ENCODE results near the gene VWA5B2. TPM values are rescaled to one million over a fixed set of nuclear protein-coding genes. Genes with fewer than 3 reads are reported as not detected.

The VWA5B2 gene
- total and polyA plus RNA-seq, 2 of the 13 experiments (the other 11 are each of a cell fraction or from before 2014, with no cell fraction given): 0.03 to 0.04 TPM

DNA sequence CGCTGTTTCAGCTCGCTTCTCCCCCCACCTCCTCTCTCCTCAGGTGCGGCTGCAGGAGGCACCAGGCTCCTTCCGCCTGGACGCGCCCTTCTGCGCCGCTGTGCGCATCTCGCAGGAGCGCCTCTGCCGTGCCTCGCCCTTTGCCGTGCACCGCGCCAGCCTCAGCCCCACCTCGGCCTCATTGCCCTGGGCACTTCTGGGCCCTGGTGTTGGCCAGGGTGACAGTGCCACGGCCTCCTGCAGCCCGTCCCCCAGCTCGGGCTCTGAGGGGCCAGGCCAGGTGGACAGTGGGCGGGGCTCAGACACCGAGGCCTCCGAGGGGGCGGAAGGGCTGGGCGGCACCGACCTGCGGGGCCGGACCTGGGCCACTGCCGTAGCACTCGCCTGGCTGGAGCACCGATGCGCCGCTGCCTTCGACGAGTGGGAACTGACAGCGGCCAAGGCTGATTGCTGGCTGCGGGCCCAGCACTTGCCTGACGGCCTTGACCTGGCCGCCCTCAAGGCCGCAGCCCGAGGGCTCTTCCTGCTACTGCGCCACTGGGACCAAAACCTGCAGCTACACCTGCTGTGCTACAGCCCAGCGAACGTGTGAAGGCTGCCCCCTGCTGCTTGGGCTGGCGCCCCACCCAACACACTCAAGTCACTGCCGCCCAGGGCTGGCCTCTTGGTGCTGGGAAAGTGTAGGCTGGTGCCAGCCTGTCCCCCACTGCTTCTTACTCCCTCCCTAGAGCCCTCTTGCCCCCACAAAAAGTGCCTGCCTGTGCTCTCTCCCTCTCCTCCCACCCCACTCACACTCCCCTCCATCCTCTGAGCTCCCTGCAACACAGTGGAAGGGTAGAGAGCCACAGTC is 12.3 kb downstream of the VWA5B2 start (continued):
- TF ChIP-seq, protein P1, sequence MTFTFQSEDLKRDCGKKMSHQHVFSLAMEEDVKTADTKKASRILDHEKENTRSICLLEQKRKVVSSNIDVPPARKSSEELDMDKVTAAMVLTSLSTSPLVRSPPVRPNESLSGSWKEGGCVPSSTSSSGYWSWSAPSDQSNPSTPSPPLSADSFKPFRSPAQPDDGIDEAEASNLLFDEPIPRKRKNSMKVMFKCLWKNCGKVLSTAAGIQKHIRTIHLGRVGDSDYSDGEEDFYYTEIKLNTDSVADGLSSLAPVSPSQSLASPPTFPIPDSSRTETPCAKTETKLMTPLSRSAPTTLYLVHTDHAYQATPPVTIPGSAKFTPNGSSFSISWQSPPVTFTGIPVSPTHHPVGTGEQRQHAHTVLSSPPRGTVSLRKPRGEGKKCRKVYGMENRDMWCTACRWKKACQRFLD (CRISPR knock-in tag; IDR thresholded peaks at IDR 0.05; ENCODE audit: borderline replicate concordance): peak; percentile 93
- TF ChIP-seq RFXAP (CRISPR knock-in tag; IDR thresholded peaks at IDR 0.05; ENCODE audit: borderline replicate concordance): peak; percentile 92; the same call in 1 of the 2 replicates
- TF ChIP-seq, protein P2, sequence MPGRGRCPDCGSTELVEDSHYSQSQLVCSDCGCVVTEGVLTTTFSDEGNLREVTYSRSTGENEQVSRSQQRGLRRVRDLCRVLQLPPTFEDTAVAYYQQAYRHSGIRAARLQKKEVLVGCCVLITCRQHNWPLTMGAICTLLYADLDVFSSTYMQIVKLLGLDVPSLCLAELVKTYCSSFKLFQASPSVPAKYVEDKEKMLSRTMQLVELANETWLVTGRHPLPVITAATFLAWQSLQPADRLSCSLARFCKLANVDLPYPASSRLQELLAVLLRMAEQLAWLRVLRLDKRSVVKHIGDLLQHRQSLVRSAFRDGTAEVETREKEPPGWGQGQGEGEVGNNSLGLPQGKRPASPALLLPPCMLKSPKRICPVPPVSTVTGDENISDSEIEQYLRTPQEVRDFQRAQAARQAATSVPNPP (CRISPR knock-in tag; IDR thresholded peaks at IDR 0.05): peak; percentile 76; the same call in 1 of the 2 replicates
- TF ChIP-seq, protein P3, sequence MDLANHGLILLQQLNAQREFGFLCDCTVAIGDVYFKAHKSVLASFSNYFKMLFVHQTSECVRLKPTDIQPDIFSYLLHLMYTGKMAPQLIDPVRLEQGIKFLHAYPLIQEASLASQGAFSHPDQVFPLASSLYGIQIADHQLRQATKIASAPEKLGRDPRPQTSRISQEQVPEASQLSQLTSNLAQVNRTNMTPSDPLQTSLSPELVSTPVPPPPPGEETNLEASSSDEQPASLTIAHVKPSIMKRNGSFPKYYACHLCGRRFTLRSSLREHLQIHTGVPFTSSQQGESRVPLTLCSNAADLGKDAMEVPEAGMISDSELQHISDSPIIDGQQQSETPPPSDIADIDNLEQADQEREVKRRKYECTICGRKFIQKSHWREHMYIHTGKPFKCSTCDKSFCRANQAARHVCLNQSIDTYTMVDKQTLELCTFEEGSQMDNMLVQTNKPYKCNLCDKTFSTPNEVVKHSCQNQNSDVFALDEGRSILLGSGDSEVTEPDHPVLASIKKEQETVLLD (CRISPR knock-in tag; IDR thresholded peaks at IDR 0.05; ENCODE audit: low read depth): peak; percentile 60; the same call in 1 of the 2 replicates
- peak; percentile 35; the same call in 1 of the 2 replicates for TF ChIP-seq HMG20B (CRISPR knock-in tag; conservative IDR thresholded peaks at IDR 0.05)
- peak; percentile 47; the same call in 1 of the 2 replicates for TF ChIP-seq ZNF562 (CRISPR knock-in tag; IDR thresholded peaks at IDR 0.05; ENCODE audit: borderline replicate concordance)
- TF ChIP-seq, protein P4, sequence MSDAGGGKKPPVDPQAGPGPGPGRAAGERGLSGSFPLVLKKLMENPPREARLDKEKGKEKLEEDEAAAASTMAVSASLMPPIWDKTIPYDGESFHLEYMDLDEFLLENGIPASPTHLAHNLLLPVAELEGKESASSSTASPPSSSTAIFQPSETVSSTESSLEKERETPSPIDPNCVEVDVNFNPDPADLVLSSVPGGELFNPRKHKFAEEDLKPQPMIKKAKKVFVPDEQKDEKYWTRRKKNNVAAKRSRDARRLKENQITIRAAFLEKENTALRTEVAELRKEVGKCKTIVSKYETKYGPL (CRISPR knock-in tag; IDR thresholded peaks at IDR 0.05): no peak
- peak; percentile 20; the same call in 1 of the 2 replicates for TF ChIP-seq FOSL1 (CRISPR knock-in tag; IDR thresholded peaks at IDR 0.05; ENCODE audit: borderline replicate concordance)
- TF ChIP-seq ZNF296 (CRISPR knock-in tag; conservative IDR thresholded peaks at IDR 0.05): no peak
- no peak for TF ChIP-seq SATB2 (CRISPR knock-in tag; IDR thresholded peaks at IDR 0.05)
- TF ChIP-seq PAX8 (CRISPR knock-in tag; IDR thresholded peaks at IDR 0.05; ENCODE audit: borderline replicate concordance): 0 out of 2 replicates have a peak, but pooled peaks have one; percentile 90
- TF ChIP-seq CCDC6 (CRISPR knock-in tag; IDR thresholded peaks at IDR 0.05): peak; percentile 92
- peak; percentile 45; the same call in 1 of the 2 replicates for TF ChIP-seq TAF1 (CRISPR knock-in tag; IDR thresholded peaks at IDR 0.05)
- peak; percentile 93 for TF ChIP-seq GTF3A (CRISPR knock-in tag; conservative IDR thresholded peaks at IDR 0.05)
- TF ChIP-seq, protein P5, sequence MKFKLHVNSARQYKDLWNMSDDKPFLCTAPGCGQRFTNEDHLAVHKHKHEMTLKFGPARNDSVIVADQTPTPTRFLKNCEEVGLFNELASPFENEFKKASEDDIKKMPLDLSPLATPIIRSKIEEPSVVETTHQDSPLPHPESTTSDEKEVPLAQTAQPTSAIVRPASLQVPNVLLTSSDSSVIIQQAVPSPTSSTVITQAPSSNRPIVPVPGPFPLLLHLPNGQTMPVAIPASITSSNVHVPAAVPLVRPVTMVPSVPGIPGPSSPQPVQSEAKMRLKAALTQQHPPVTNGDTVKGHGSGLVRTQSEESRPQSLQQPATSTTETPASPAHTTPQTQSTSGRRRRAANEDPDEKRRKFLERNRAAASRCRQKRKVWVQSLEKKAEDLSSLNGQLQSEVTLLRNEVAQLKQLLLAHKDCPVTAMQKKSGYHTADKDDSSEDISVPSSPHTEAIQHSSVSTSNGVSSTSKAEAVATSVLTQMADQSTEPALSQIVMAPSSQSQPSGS (CRISPR knock-in tag; IDR thresholded peaks at IDR 0.05): peak; percentile 81
- peak; percentile 96 for TF ChIP-seq ZNF343 (CRISPR knock-in tag; IDR thresholded peaks at IDR 0.05)
- TF ChIP-seq ZNF878 (CRISPR knock-in tag; IDR thresholded peaks at IDR 0.05): peak; percentile 51; the same call in 1 of the 2 replicates
- TF ChIP-seq ZNF121 (CRISPR knock-in tag; IDR thresholded peaks at IDR 0.05): peak; percentile 60; the same call in 1 of the 2 replicates
- TF ChIP-seq FOXP1 (IDR thresholded peaks at IDR 0.05): no peak
- TF ChIP-seq FOXP1 (CRISPR knock-in tag; IDR thresholded peaks at IDR 0.05): peak; percentile 47
- TF ChIP-seq ZMYM3 (CRISPR knock-in tag; IDR thresholded peaks at IDR 0.05): 0 out of 2 replicates have a peak, but pooled peaks have one; percentile 61
- peak; percentile 88; the same call in 1 of the 2 replicates for TF ChIP-seq ZNF619 (CRISPR knock-in tag; IDR thresholded peaks at IDR 0.05)

Data from HepG2 (cell line).